Measurements from ENCODE around the gene CLIP4.

CLIP4 gene

DNA sequence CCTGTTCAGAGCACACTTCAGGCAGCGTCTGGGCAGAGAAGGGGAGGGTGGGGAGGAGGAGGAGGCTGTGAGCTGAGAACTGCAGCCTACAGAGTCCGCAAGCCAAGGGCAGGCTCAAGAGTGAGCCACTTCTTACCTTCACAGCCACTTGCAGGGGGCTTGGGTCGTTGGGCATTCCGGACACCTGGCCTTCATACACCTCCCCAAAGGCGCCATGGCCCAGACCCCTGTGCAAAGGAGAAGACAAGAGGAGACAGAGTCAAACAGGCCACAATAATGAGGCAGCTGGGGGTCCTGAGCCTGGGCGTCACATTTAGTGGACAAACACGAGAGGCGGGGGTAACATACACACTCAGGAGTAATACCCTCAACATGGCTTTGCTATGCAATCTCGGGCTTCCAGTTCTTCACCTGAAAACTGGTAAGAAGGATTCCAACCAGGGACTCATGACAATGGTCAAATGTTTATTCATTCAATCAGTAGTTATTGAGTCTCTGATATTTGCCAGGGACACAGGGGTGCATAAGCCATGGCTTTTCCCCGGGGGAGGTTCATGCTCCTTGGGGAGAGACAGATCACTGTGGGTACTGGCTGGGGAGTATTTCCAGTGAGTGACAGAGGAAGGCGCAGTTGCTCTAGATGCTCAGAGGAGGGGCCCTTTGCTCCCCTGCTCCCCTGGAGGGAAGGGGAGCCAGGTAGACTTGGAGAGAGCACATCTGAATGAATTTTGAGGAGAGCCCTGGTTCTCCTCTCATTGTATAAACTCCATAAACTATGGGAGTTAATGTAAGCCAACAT, 107.4 kb downstream of the CLIP4 start:
- no peak for DNase-seq (ENCODE audit: low read depth)

DNA sequence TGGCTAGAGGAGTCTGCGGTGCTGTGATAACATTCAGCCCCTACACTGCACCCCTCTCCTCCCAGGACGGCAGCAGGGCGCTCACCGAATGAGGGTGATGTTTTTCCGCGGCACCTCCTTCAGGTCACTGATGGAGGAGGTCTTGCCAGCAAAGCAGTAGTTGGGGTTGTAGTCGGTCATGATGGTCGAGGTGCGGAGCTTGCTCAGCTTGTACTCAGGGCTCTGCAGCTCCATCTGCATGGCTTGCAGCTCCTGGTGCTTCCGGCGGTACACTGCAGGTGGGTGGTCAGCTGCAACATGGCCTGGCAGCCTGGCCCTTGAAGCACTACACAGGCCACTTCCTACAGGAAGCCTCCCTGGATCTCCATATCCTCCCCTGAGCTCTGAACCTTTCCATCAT, 108.0 kb downstream of the CLIP4 start:
- DNase-seq (ENCODE audit: low read depth): no peak

DNA sequence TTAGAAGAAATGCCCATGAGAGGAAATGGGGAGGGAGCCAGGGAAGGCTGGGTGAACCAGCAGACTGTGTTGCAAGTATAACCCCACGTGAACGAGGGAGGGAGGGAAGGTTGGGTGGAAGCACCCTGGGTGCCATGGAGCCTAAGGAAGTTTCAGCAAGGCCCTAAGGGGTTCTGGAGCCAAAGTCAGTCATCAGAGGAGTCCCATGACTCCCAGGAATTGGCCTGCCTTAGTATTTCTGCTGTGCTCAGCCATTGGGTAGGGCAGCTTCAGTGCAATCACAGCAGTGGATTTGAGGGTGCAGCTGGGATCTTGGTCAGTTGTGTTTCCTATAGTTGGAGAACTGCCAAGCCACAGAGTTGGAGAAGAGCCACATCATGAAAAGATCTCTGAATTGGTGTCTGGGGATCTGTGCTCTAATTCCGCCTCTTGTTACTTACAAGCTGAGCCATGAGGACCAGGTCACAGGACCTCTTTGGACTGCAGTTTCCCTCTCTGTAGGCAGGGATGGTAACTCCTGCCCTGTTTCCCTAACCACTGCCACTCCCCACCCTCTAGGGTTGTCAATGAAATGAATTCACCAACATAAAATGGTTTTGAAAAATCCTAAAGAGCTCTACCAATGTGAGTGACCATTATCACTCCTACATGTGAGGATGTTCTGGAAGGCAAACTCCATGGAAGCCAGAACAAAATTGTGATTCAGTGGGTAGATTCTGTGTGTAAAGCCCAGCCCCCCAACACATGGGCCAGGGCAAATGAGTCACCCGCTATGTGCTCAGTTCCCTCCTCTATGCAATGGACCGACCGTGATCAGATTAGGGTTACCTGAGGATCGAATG, 108.9 kb downstream of the CLIP4 start:
- DNase-seq (ENCODE audit: low read depth): no peak

GRCh38 chr2:29224693-29225551, 109.7 kb downstream of the CLIP4 start:
- DNase-seq (ENCODE audit: low read depth): no peak

DNA sequence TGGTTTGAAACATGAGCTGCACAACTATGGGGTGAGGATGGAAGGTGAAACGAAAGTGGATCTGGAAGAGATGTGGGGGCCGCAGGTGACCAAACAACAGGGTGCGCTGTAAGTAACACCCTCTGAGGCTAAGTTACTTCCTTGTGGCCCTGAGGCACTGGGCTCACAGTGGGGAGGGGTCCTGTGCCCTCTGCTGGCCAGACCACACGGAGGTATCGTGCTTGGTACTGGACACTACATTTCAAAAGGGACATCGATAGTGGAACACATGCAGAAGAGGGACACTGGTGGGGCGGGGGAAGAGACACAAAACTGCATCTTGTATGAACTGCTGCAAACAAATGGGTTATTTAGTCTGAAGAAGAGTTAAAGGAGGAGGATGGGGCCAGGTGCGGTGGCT, 110.6 kb downstream of the CLIP4 start:
- DNase-seq (ENCODE audit: low read depth): no peak

DNA sequence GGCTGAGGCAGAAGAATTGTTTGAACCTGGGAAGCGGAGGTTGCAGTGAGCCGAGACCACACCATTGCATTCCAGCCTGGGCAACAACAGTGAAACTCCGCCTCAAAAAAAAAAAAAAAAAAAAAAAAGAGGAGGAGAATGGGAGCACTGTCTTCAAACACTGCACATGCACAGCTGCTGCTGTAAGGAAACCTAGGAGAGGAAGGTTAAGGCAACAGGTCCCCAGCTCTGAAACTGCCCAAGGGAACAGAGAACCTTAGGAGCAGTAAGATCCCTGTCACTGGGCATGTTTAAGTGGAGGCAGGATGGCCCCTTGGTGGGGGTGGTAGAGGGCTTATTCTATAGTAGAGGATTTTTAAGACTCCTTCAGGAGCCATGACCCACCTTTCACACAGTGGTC, 111.2 kb downstream of the CLIP4 start:
- DNase-seq (ENCODE audit: low read depth): no peak

- DNase-seq (ENCODE audit: low read depth): no peak
Measured at GRCh38 chr2:29226808-29227207, 111.6 kb downstream of the CLIP4 start.

DNA sequence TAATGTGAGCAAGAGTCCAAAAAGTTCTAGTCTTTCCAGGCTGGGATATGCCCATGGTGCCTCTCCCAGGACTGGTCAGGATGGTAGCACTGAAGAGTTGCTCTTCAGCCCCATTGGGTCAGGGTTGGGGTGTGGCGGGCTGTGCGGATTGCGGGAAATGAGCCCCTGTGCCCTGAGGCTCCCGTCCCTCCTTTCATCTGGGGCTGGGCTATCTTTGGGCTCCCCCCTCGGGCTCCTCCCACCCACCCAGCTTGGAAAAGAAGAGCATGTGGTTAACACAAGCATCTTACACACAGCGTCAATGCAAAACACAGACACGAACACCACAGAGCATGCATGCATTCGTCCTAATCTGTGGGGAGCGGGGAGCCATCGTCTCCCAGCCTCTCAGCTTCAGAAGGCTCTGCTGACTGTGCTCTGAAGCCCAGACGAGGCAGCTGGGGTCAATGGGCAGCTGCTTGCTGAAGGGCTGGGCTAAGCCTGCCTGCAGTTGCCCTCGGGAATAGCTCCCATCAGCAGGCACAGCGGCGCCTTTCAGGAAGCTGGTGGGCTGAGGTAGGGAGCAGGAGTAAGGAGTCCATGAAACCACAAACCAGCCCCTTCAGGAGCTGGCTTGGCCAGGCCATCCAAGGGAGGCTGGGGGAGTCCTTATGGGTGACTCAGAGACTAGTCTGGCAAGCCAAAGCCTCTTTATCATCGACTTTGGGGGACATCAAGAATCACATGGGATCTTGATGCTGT, 112.9 kb downstream of the CLIP4 start:
- no peak for DNase-seq (ENCODE audit: low read depth)

DNA sequence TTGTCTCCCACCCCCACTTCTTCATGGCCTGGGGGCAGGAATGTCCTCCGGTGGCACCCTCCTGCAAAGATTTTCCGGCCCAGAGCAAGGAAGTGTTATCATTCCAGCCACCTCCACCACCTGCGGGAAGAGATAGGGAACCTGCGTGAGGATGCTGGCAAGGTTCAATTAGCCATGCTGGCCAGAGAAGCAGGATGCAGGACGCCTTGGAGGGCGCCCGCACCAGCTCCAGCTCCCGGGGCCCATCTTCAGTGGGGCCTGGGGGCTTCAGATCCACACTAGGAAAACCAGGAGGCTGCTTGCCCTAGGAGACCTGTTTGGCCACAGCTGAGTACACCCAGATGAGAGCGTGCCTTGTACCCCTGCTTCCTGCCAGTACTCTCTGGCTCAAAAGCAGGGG, 113.7 kb downstream of the CLIP4 start:
- DNase-seq (ENCODE audit: low read depth): no peak

GRCh38 chr2:29229640-29230039, 114.4 kb downstream of the CLIP4 start:
- no peak for DNase-seq (ENCODE audit: low read depth)

DNA sequence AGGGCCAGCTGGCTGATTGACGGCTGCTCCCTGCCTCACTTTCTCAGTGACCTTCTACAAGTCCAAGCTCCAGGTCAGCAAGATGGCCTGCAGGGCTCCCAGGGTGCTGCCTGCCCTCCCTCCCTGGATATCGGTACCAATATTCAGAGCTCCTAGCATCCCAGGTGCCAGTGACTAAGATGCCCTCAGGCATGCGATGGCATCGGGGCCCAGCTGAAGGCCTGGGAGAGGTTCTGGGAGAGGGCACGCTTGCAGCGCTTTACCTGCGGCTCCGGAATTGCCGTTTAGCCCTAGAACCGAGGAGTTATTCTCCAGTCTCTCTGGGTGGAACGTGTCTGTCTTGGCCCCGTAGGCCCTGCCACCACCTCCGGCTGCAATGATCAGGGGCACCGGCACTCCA, 116.8 kb downstream of the CLIP4 start:
- DNase-seq (ENCODE audit: low read depth): no peak

DNA sequence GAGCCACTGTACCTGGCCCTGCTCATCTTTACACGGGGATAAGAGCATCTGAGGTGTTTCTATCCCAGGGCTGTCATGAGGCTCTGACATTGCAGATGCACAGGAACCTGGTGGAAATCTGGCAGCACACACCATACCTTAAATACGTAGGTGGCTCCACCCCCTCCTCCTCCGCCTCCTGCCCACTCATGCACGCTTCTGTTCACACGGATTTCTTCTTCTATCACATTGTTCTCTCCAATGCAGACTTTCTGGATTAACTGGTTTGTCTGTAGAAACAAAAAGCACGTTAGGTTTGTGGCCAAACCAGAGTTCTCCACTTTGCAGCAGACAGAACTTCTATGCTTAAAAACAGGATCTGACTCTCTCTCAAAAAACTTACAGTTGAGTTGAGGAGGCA, 118.2 kb downstream of the CLIP4 start:
- DNase-seq (ENCODE audit: low read depth): no peak

- no peak for DNase-seq (ENCODE audit: low read depth)
Measured at GRCh38 chr2:29235411-29235810, 120.2 kb downstream of the CLIP4 start.

DNA sequence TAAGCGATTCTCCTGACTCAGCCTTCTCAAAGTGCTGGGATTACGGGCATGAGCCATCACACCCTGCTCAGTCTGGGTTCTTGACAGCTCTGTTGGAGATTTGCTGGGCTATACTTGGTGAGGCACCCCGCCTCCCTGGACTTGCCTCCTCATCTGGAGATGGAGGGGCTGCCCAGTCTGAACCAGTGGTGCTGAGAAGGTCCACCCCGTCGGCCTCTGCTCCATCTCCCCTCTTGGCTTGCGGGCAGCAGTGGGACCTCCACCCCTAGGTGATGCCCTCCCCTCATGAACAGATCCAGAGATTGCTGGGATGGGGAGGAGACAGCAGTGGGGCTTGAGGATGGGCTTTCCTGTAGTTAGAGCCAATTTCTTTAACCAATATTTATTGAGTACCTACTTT, 120.9 kb downstream of the CLIP4 start:
- DNase-seq (ENCODE audit: low read depth): no peak

DNA sequence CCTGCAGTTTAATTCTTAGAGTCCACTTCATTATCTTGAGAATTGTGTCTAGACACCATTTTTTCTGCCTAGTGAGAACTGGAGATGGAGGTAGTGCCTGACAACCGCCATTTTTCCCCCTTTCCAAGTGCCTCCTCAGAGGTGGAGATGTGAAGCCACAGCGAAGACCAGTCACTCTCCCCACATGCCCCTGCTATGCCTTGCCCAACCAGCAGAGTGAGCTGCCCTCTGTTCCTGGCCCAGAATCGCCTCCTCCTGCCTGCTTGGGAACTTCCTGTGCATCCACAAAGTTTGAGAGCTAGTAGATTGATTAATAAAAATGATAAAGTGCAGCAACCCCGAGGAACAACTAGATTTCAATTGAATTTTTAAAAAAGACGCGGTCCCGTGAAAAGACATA, 123.3 kb downstream of the CLIP4 start:
- no peak for DNase-seq (ENCODE audit: low read depth)

Measured in stimulated activated CD8-positive, alpha-beta memory T cell treated with anti-CD3 and anti-CD28 coated beads, Interleukin-15, amount 100 ng/mL, for 1 hour (primary cell).